ENCODE data around the gene NACA. TPM values are rescaled to one million over a fixed set of nuclear protein-coding genes. Genes with fewer than 3 reads are reported as not detected.
A peak's percentile ranks its signal among the peaks of the same experiment; 100 is the strongest.

Gene NACA
- 1,000 to 10,000 TPM; 1,279 to 1,321 TPM for total RNA-seq

DNA sequence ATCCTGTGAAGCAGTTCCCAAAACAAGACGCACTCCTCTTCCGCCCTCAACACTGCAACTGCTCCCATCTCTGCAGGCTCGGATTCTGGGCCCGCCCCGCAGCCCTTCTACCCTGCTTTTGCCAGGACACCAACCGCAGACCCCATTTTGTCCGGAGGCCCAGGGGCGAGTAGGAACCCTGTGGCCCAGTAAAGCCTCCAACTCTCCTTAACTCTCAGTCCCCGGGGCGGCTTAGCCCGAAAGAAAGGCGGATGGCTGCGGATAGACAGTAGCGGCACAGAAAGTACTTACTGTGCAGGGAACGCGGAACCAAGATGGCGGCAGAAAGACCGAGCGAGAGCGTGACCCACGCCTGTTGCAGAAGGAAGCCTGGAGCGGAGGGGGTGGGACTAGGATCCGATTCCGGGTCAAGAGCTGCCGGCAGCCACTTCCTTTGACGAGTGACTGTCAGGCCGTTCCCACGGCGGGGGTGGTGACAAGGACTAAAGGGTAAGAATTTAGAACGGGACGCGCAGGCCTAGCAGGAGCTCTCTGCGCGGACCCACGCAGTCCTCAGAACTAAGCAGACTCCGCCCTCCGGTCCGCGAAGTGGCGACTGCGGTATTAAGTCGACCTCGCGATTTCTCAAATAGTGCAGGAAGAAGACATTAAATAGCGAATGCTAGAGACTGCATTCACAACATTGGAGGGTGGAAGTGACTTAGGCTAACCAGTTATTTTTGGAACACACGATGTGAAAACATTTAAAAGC is at the start of gene NACA:
NACA (minus strand) TSS at position 328 of the 751 bp plus-strand sequence. CDS start 778 bp downstream, outside the sequence.
- H3K36me3 Mint-ChIP-seq (ENCODE audit: low read depth), result peaks cover 78% of the 10 kb centered on the region
- intact Hi-C loops (cut with micrococcal nuclease), result loop anchor here (1.0 to 5.0 kb wide), 9 partner anchors 27 to 706 kb away; partner anchors contain the start of genes NABP2, NEMP1, PRIM1 and PTGES3
- H3K27ac Mint-ChIP-seq, result peak within 1 kb of the TSS; percentile 99
- CTCF ChIA-PET, result interaction anchor here (0.5 to 0.8 kb wide), 4 partner anchors 26 to 89 kb away, joined by 3 to 5 read pairs (median 4); no protein-coding TSS in a partner anchor
- H3K27me3 Mint-ChIP-seq (ENCODE audit: low read depth), result no peaks in the 10 kb centered on the region
- H3K4me3 Mint-ChIP-seq, result peak within 1 kb of the TSS; percentile 99
- peaks cover 46% of the 10 kb centered on the region for H3K4me1 Mint-ChIP-seq (ENCODE audit: low read depth)
- peak; percentile 99 for DNase-seq
- H3K9me3 Mint-ChIP-seq, result no peaks in the 10 kb centered on the region

DNA sequence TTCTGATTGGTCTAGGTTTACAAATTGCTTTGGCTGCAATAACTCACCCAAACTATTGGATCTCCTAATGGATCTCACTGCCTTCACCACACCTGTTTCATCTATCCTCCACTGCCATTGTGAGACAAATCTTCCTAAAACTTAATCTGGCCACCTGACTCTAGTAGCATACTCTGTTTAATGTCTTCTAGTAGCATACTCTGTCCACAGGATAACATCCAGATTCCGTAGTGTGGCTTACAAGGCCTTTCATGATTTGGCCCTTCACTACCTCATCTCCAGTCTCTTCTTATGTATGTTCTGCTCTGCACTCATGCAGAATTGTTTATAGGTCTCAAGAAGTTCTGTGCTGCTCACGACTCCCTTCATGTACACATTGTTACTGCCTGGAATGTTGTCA is 48.0 kb upstream of the NACA start:
- H3K4me1 Mint-ChIP-seq (ENCODE audit: low read depth), result no peaks in the 10 kb centered on the region
- intact Hi-C loops (cut with micrococcal nuclease), result no loop called here
- H3K9me3 Mint-ChIP-seq, result no peaks in the 10 kb centered on the region
- H3K27me3 Mint-ChIP-seq (ENCODE audit: low read depth), result no peaks in the 10 kb centered on the region
- CTCF ChIA-PET, result no interaction called here
- no peak overlapping the region for H3K27ac Mint-ChIP-seq
- H3K4me3 Mint-ChIP-seq, result no peak overlapping the region
- no peaks in the 10 kb centered on the region for H3K36me3 Mint-ChIP-seq (ENCODE audit: low read depth)
- no peak for DNase-seq

DNA sequence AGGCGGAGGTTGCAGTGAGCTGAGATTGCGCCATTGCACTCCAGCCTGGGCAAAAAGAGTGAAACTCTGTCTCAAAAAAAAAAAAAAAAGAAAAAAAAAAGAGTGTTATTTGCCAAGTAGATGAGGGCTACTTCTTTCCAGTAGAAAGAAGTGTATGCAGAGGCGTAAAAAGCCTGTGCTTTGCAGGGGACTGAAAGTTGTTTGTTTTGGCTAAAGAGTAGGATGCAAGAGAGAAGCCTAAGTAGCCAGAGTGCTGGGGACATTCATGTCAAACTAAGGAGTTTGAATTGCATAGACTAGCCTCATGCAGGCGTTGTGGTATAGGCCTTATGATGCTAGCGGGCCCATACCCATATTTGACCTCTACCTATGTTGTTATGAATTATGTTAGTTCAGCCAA is 47.5 kb upstream of the NACA start:
- CTCF ChIA-PET, result no interaction called here

DNA sequence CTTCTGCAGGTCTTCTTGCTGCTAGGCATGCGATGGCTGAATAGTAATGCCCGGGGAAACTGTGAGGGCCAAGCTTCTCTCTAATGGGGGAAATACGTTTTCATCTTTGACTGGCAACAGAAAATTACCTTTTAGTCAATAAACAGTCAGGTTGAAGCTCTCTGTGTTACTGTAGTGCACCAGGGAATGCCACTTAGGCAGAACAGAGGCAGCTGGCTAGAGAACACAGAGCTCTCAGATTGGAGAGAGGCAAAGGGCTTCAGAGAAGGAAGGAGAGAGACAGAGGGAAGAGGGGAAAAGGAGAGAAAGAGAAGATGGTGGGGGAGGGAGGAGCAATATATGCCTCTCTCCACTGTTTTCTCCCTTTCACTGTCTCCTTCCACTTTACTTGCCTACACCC is 44.8 kb upstream of the NACA start:
- Mint-ChIP-seq H3K9me3 (no peaks in the 10 kb centered on the region), H3K27me3 (ENCODE audit: low read depth) (no peaks in the 10 kb centered on the region), H3K4me3 (no peak overlapping the region), H3K4me1 (ENCODE audit: low read depth) (no peaks in the 10 kb centered on the region), H3K27ac (no peak overlapping the region), H3K36me3 (ENCODE audit: low read depth) (no peaks in the 10 kb centered on the region)
- CTCF ChIA-PET, result interaction anchor here (0.5 to 1.4 kb wide), 2 partner anchors 12 to 201 kb away, joined by 3 to 7 read pairs; no protein-coding TSS in a partner anchor
- intact Hi-C loops (cut with micrococcal nuclease), result no loop called here
- DNase-seq, result no peak

More for the DNA sequence above, 47.5 kb upstream of the NACA start:
- H3K4me1 Mint-ChIP-seq (ENCODE audit: low read depth), result no peaks in the 10 kb centered on the region
- H3K27ac Mint-ChIP-seq, result no peak overlapping the region
- no peaks in the 10 kb centered on the region for H3K36me3 Mint-ChIP-seq (ENCODE audit: low read depth)
- no peaks in the 10 kb centered on the region for H3K27me3 Mint-ChIP-seq (ENCODE audit: low read depth)
- no peak overlapping the region for H3K4me3 Mint-ChIP-seq
- no peak for DNase-seq
- intact Hi-C loops (cut with micrococcal nuclease), result no loop called here
- H3K9me3 Mint-ChIP-seq, result no peaks in the 10 kb centered on the region

DNA sequence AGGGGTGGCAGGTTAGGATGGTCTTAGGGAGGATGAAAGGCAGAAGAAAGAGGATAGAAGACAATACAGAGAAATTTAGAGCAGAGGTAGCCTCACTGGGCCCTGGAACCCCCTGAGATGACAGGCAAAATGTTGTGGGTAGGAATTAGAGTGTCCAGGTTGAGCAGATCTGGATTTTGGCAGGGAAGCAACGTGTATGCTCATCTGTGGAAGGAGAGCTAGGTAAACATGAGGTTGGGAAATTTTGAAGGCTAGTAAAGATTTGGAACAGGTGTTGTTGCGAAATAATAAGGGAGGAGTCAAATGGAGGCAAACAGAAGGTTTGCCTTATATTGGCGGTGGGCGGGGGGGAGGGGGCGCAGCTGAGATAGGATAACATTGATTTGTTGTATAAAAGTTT is 43.3 kb upstream of the NACA start:
- no peak for DNase-seq
- no peaks in the 10 kb centered on the region for H3K27me3 Mint-ChIP-seq (ENCODE audit: low read depth)
- intact Hi-C loops (cut with micrococcal nuclease), result no loop called here
- H3K4me3 Mint-ChIP-seq, result no peak overlapping the region
- H3K36me3 Mint-ChIP-seq (ENCODE audit: low read depth), result no peaks in the 10 kb centered on the region
- H3K9me3 Mint-ChIP-seq, result no peaks in the 10 kb centered on the region
- CTCF ChIA-PET, result interaction anchor here (1.2 kb wide), 1 partner anchor 219 kb away, joined by 4 read pairs; no protein-coding TSS in a partner anchor
- no peaks in the 10 kb centered on the region for H3K4me1 Mint-ChIP-seq (ENCODE audit: low read depth)
- H3K27ac Mint-ChIP-seq, result no peak overlapping the region

DNA sequence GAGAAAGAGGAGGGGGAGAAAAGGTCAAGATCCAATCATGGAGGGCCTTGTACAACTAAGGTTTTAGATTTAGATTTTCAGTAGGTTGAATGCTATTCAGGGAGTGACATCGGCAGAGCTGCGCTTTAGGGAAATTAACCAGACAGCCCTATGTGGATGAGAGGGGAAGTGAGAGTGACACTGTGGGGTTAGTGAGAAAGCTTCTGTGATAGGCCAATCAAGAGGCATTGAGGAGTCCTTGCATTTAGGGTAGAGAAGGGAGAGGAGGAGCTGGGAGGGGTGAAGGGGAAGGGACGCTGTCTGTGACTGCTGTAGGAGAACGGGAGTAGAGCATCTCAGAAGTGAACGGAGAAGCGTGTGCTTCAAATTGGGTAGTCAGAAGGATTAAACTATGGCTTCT is 41.4 kb upstream of the NACA start:
- no peaks in the 10 kb centered on the region for H3K4me1 Mint-ChIP-seq (ENCODE audit: low read depth)
- H3K9me3 Mint-ChIP-seq, result no peaks in the 10 kb centered on the region
- no peak overlapping the region for H3K27ac Mint-ChIP-seq
- no peak overlapping the region for H3K4me3 Mint-ChIP-seq
- CTCF ChIA-PET, result interaction anchor here (1.8 kb wide), 1 partner anchor 10 kb away, joined by 3 read pairs; no protein-coding TSS in a partner anchor
- no peak for DNase-seq
- H3K36me3 Mint-ChIP-seq (ENCODE audit: low read depth), result no peaks in the 10 kb centered on the region
- H3K27me3 Mint-ChIP-seq (ENCODE audit: low read depth), result no peaks in the 10 kb centered on the region
- intact Hi-C loops (cut with micrococcal nuclease), result no loop called here

DNA sequence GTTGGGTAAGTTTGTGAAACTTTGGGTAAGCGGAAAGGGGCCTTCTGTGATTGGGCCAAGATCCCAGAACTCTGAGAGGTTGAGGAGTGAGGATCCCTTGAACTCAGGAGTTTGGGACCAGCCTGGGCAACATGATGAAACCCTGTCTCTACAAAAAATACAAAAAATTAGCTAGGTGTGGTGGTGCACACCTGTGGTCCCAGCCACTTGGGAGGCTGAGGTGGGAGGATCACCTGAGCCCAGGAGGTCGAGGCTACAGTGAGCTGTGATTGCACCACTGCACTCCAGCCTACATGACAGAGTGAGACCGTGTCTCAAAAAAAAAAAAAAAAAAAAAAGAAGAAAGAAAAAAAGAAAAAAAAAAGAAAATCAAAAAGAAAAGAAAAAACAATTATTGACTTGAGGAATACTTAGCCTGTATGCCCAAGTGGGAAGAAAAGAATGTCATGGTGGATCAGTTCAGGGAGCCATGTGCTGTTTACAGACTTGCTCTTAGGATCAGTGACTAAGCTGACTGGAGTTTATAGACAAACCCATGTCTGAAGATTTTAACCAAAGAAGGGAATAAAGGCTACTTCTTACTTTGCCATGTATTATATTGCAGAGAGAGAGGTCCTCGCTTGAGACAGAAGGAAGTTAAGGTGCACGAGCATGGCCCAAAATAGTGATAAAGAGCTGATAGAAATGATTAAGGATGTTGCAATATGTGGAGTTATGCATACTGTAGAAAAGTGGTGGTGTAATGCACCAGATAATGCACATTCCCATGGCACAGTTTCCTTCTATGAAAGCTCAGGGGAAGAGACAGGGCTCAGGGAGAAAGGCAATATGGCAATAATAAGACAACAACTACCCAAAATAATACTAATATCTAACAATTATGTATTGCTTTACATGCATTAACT is 38.9 kb upstream of the NACA start:
- no peaks in the 10 kb centered on the region for H3K4me1 Mint-ChIP-seq (ENCODE audit: low read depth)
- no peaks in the 10 kb centered on the region for H3K27me3 Mint-ChIP-seq (ENCODE audit: low read depth)
- H3K4me3 Mint-ChIP-seq, result no peak overlapping the region
- H3K9me3 Mint-ChIP-seq, result no peaks in the 10 kb centered on the region
- intact Hi-C loops (cut with micrococcal nuclease), result loop anchor here (1.0 kb wide), 1 partner anchor 223 kb away; no protein-coding TSS in a partner anchor
- no peak overlapping the region for H3K27ac Mint-ChIP-seq
- H3K36me3 Mint-ChIP-seq (ENCODE audit: low read depth), result no peaks in the 10 kb centered on the region
- CTCF ChIA-PET, result interaction anchor here (0.6 to 3.3 kb wide), 7 partner anchors 11 to 579 kb away, joined by 3 to 20 read pairs (median 3); no protein-coding TSS in a partner anchor
- no peak for DNase-seq

DNA sequence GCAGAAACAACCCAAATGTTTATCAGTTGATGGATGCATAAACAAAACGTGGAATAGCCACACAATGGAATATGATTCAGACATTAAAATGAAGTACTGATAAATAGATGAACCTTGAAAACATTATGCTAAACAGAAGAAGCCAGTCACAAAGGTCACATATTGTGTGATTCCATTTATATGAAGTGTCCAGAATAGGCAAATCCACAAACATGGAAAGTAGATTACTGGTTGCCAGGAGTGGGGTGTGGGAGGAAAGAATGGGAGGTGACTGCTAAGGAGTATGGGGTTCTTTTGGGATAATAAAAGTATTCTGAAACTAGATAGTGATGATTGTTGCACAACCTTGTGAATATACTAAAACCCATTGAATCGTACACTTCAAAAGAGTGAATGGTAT is 36.7 kb upstream of the NACA start:
- Mint-ChIP-seq H3K27me3 (ENCODE audit: low read depth) (no peaks in the 10 kb centered on the region), H3K4me1 (ENCODE audit: low read depth) (peaks cover 4% of the 10 kb centered on the region), H3K36me3 (ENCODE audit: low read depth) (no peaks in the 10 kb centered on the region), H3K27ac (no peak overlapping the region), H3K4me3 (no peak overlapping the region), H3K9me3 (peaks cover 2% of the 10 kb centered on the region)
- intact Hi-C loops (cut with micrococcal nuclease), result no loop called here
- DNase-seq, result no peak
- CTCF ChIA-PET, result interaction anchor here (0.7 to 3.3 kb wide), 4 partner anchors 36 to 351 kb away, joined by 3 to 20 read pairs (median 4); no protein-coding TSS in a partner anchor

DNA sequence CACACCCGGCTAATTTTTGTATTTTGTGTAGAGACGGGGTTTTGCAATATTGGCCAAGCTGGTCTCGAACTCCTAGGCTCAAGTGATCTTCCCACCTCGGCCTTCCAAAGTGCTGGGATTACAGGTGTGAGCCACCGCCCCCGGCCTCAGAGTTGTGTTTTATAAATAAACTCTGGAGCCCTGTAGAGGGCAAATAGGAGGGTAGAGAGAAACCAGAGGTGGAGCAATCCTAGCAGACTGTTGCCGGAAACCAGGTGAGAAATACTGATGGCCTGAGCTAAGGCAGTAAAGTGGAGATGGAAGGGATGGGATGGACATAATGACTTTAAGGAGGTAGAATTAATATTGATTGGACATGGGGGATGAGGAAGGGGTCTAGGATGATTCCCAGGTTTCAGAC is 35.4 kb upstream of the NACA start:
- CTCF ChIA-PET, result interaction anchor here (0.7 to 9.6 kb wide), 6 partner anchors 10 to 302 kb away, joined by 3 to 87 read pairs (median 4); no protein-coding TSS in a partner anchor
- Mint-ChIP-seq H3K4me3 (no peak overlapping the region), H3K4me1 (ENCODE audit: low read depth) (peaks cover 4% of the 10 kb centered on the region), H3K9me3 (peaks cover 2% of the 10 kb centered on the region), H3K27ac (no peak overlapping the region), H3K27me3 (ENCODE audit: low read depth) (no peaks in the 10 kb centered on the region), H3K36me3 (ENCODE audit: low read depth) (no peaks in the 10 kb centered on the region)
- intact Hi-C loops (cut with micrococcal nuclease), result no loop called here
- DNase-seq, result no peak

DNA sequence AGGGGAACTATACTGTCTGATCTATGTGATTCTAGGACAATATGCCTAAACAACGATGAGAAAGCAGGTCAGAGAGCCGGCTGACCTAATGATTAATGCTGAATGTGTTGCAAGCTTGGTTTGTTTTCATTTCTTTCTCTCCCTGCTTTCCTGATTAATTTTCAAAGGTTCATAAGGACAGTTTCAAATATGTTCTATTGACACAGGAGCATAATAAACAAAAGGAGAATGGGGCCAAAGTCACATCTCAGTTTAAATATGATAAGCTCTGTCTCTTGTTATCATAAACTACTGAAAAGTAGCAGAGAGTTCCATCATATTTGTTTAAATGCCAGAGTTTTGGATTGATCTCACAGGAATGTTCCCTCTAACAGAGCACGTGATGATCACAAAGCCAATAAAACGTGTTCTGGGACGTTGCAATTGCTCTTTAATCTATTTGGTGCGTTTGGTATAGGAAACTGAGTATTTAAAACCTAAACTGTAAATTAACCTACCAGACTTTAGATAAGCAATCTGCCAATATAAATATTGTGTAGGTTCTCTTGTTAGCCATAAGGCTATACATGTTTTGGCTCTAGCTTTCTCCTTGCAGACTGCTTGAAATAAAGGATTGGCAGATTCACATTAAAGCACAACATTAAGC is 34.3 kb upstream of the NACA start:
- intact Hi-C loops (cut with micrococcal nuclease), result loop anchor here (5.0 kb wide), 1 partner anchor 423 kb away; no protein-coding TSS in a partner anchor
- Mint-ChIP-seq H3K27ac (no peak overlapping the region), H3K4me3 (no peak overlapping the region), H3K9me3 (peaks cover 2% of the 10 kb centered on the region), H3K36me3 (ENCODE audit: low read depth) (no peaks in the 10 kb centered on the region), H3K4me1 (ENCODE audit: low read depth) (peaks cover 6% of the 10 kb centered on the region), H3K27me3 (ENCODE audit: low read depth) (no peaks in the 10 kb centered on the region)
- DNase-seq, result no peak
- CTCF ChIA-PET, result interaction anchor here (0.5 to 9.6 kb wide), 8 partner anchors 9 to 1018 kb away, joined by 3 to 87 read pairs (median 6); partner anchors contain the start of gene STAT6

DNA sequence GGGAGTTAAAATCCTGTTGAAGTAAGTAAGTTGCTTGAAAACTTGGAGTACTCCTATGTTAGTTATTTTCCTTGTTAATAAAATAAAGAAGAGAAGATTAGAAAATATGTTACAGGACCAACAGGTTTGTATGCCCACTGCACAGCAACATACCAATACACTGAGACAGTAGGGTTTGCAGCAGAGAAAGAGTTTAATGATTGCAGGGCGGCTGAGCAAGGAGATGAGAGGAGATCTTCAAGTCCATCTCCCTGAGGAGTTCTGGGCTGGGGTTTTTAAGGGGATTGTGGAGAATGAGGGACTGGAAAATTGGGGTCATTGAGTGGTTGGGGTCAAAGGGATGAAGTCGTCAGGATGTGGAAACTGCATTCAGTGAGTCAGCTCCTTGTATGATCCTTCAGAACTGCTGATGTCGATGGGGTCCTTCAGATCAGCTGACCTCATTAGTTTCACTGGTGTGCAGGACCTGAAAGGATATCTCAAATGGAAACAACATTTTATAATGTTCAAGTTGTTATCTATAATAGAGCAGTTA is 33.7 kb upstream of the NACA start:
- DNase-seq, result no peak
- Mint-ChIP-seq H3K27ac (no peak overlapping the region), H3K36me3 (ENCODE audit: low read depth) (no peaks in the 10 kb centered on the region), H3K4me3 (no peak overlapping the region), H3K27me3 (ENCODE audit: low read depth) (no peaks in the 10 kb centered on the region), H3K4me1 (ENCODE audit: low read depth) (peaks cover 6% of the 10 kb centered on the region), H3K9me3 (peaks cover 2% of the 10 kb centered on the region)
- intact Hi-C loops (cut with micrococcal nuclease), result loop anchor here (5.0 kb wide), 1 partner anchor 424 kb away; no protein-coding TSS in a partner anchor
- CTCF ChIA-PET, result interaction anchor here (1.0 to 9.6 kb wide), 9 partner anchors 8 to 353 kb away, joined by 3 to 87 read pairs (median 4); partner anchors contain the start of genes STAT6 and TAC3

All from activated naive CD4-positive, alpha-beta T cell treated with anti-CD3 and anti-CD28 coated beads for 36 hours (primary cell).